Caki2 (cell line): ENCODE measurements around the gene ENO1. TPM values are rescaled to one million over a fixed set of nuclear protein-coding genes. Genes with fewer than 3 reads are reported as not detected.

Experiments used
- DNase-seq: peaks from one replicate; pipeline ENCODE4 v3.0.0-alpha.2; 2015; ENCODE audit warnings: low read depth
- in situ Hi-C: cut with HindIII; loops from 2 replicates; pipeline ENCODE4 v1.10.0; 2016; ENCODE audit warnings: low sequenced_read_pairs, low pct_unique_long_range_greater_than_20kb, mixed read lengths
- total RNA-seq: library from RNA; depleted of rRNA; stranded (reverse); fragments of >200 nt; shearing (Covaris generic); gene quantifications from 2 replicates; pipeline ENCODE4 v1.2.3, GENCODE V29; 2014; ENCODE audit warnings: low replicate concordance

Gene ENO1
- total RNA-seq, 1 experiment from 2014 or later, result 4,382 TPM

DNA sequence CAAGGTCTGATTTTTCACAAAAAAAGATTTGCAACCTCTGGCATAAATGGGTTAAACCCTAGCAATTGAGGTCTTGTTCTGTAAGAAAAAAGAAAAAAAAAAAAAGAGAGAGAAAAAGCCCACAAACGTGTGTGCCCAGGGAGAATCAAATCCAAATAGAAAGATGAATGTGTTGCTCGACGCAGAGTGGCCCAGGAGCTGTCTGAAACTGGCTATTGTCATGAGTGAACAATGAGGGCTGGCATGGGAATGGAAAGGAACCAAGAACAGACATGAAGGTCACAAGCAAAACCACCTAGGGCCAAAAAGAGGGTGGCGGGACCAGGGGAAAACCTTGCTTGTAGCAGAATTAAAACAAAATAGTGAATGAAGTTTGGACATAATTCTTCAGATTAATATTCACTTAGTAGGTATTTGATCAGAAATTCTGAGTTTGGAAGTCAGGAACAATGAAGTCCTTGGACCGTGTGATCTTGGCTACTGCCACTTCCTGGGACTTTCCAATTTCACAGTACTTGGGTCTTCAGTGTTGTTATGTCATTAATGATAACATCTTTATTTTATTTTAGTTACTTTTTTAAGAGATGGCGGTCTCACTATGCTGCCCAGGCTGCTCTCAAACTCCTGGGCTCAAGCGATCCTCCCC lies 3.1 kb downstream of the ENO1 start:
- in situ Hi-C loops, result no loop called here
- peak; percentile 54 for DNase-seq

DNA sequence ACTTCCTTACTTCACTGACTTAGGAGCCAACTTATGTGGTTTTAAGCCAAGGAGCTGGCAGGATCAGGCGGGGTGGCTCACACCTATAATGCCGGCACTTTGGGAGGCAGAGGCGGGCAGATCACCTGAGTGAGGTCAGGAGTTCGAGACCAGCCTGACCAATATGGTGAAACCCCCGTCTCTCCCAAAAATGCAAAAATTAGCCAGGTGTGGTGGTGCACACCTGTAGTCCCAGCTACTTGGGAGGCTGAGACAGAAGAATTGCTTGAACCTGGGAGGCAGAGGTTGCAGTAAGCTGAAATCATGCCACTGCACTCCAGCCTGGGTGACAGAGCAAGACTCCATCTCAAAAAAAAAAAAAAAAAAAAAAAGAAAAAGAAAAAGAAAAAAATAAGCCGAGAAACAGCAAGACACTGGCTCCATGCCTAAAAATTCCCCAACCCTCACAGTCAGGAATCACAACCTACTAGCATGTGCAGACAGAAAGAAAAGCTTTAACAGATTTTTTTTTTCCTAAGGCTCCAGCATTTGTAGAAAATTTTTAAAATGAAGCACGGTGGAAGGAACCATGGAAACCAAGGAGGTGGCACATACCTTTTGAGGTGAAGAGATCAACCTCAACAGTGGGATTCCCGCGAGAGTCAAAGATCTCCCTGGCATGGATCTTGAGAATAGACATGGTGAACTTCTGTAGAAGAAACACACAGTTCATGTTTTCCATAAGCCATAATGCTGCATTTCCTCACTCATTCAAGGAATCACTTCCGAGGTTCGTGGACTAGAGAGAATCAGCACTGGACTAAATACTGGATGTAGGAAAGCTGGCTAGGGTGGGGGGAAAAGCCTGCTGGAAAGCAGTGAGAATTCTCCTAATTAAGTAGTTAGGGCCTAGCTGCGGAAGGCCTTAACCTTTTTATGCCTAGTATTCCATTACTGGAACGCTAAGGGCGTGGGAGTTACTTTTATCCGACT lies 4.0 kb downstream of the ENO1 start:
- DNase-seq, result no peak
- in situ Hi-C loops, result no loop called here

DNA sequence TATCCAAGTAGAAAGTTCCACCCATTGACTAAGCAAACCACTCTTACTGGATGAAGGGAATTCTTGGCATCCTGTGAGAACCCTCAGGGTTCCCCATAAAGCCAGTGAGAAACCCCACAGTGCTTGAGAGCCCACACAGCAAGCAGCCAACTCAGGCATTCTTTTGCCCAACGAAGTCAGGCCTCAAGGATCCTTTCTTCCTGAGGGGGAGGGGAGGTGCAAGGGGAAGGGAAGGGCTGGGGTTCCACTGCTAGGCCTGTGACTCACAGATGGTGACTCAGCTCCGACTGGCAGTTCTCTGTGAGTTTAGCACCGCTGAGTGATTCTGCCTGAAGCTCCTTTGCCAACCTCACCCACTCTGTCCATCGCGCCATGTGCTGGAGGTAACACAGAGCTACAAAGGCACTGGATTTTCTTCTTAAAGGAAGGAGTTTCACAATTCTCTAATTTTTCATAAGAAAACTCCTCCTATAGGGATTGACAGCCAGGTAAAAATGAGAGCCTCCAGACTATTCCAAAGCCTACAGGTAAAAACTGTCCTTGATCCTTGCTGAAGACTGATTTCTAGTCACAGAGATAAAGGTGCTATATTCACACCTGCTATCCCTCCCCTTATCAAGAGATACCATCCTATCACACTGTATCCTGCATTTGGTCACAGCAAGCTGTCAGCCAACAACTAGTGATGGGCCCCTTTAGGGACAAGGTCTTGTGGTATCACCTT lies 4.8 kb downstream of the ENO1 start:
- in situ Hi-C loops, result no loop called here
- DNase-seq, result peak; percentile 91

DNA sequence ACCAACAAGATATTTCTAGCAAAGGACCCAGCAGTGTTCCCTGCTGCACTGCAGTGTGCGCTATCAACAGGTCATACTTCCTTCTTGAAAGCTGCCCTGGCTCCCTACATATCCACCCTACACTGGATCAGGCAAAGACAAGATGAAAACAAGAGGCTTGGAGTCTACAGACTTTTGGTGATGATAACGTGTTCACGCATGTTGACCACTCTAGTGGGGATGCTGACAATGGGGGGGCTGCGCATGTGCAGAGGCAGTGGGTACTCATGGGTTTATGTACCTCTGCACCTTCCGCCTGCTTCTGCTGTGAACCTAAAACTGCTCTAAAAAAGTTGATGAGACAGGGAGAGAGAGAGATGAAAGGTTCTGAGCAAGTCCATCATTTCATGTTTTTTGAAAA lies 5.5 kb downstream of the ENO1 start:
- no peak for DNase-seq
- in situ Hi-C loops, result no loop called here

DNA sequence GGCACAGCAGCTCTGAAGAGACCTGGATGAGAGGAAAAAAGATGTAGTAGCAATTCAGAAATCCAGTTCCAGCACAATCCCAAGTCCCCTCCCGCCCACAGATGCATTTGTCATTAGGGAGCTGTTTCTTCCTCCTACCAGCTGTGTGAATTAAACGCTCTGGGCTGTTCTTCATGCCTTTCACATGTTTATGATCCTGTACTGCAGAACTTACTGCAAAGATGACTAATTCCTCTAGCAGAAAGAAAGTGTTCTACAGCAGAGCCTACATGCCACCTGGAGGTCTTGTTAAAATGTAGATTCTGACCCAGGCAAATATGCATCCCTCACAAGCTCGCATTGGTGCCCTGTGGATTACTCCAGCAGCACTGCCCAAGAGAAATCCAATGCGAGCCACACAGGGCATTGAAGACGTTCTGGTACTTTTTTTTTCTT lies 6.5 kb downstream of the ENO1 start:
- in situ Hi-C loops, result no loop called here
- peak; percentile 27 for DNase-seq

DNA sequence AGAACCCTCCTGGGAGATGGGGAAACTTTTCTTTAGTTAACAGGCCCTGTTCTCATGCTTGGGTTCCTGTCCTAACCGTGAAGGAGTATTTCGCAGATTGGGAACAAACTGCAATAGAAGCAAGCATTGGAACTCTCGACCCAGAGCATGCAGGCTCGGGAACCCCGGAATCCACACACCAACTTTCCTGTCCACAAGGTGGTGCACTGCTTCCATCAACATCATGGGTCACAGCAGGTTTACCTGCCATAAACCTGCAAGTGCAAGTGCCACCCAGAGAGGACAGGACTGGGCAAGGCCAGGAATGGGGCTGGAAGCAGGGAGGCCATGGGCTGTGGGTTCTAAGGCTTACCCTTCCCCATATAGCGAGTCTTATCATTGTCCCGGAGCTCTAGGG lies 6.9 kb downstream of the ENO1 start:
- in situ Hi-C loops, result no loop called here

DNA sequence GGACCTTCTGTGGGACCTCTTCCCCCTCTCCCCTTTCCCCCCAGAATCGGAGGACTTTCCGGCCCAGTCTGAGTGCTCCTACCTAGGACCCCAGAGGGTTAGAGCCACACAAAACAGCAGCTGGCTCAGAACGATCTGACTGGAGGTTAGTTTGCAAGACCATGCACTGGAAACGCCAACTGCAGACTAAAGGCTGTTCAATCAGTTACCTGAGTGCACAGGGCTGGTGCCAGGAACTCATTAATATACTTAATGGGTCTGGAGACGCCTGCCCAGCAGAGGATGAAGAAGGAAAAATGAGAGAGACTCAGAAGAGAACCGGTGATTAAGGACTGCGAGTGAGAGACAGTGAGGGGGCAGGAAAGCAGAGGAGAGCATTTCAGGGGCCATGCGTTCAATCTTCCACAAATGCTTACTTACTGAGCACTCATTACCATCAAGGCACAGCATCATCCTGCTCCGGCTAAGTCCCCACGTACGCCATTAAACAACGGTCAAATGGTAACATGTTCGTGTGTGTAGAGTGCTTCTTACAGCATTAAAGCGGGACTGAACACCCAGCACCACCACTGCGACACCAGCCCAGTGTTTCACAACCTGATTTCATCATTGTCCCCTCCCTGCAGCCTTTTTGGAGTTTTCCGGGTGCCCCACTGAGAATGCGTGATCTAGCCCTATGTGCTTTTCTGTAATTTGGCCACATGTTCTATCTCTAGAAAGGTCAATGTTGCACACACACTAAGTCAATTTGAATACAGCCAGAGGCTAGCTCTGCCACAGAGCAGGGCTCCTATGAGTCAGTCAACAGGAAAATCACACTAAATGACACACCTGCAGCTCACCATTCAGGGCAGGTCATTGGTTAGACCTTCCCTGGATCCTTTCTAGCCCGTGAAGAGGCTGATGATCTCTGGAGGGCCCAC lies 7.6 kb downstream of the ENO1 start:
- in situ Hi-C loops, result no loop called here
- DNase-seq, result peak; percentile 43

More for the DNA sequence above, 6.9 kb downstream of the ENO1 start:
- peak; percentile 41 for DNase-seq

DNA sequence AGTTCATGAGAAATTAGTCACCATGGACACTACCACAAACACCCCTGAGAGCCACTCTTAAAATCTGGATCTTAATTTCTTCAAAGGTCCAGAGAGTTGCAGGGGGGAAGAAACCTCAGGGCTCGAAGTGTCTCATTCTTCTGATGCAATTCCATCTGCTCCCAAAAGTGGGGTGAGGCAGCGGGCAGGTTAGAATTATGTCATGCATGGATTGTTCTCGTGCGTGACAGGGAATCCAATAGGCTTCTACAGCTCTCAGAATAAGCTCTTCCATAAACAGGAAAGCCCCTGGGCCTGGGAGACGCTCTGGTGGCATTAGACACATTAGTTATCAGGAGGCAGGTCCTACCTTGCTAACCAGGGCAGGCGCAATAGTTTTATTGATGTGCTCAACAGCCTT lies 8.4 kb downstream of the ENO1 start:
- peak; percentile 30 for DNase-seq
- in situ Hi-C loops, result no loop called here

DNA sequence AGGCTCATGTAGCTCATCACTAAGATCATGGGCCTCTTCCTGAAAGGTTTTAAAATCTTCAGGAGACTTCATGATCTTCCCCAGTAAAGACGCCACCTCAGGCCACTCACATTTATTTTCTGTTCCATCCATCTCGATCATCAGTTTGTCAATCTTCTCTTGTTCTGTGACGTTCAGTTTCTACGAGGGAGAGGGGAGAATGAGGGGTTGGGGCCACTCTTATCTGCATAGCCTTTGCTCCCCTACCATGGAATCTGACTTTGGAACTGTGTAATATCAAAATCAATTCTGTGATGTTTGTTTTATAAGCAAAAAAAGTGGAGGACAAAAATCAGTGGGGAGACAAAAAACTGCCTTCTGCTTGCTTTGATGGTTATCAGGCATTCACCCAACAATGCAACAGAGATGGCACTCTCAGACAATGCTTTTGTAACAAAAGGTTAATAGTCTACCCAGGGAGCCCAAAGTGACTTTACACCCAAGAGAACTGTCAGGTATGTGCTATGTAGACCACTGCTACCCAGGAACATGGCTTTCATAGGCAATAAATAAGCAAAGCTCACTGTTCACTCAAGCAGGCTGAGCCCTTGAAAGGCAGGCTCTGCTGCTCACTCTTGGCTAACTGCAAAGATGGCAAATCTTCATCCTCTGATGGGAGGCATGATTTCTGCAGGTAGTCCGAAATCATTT lies 10.5 kb downstream of the ENO1 start:
- in situ Hi-C loops, result no loop called here
- DNase-seq, result no peak

DNA sequence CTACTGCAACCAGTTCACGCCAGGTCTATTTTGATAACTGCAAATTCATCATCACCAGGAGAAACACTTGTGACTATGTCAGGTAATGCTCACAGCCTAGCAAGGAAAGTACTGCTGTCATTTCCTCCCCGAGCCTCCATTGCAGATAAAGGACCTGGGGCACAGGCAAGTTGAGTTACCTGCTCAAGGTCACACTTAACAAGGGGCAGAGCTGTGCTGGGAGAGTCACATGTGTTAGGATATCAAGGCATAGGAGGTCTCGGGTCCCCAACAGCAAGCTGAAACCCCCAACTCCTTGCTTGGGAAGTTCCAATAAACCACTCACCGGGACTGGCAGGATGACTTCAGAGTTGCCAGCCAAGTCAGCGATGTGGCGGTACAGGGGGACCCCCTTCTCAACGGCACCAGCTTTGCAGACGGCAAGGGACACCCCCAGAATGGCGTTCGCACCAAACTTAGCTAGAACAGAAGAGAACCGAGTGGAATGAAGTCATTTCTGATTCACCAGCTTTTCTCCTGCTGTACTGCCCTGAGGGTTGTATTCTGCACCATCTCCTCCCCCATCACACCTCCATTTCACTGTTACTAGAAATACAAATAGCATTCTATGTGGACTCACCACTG lies 11.6 kb downstream of the ENO1 start:
- in situ Hi-C loops, result no loop called here
- DNase-seq, result no peak

DNA sequence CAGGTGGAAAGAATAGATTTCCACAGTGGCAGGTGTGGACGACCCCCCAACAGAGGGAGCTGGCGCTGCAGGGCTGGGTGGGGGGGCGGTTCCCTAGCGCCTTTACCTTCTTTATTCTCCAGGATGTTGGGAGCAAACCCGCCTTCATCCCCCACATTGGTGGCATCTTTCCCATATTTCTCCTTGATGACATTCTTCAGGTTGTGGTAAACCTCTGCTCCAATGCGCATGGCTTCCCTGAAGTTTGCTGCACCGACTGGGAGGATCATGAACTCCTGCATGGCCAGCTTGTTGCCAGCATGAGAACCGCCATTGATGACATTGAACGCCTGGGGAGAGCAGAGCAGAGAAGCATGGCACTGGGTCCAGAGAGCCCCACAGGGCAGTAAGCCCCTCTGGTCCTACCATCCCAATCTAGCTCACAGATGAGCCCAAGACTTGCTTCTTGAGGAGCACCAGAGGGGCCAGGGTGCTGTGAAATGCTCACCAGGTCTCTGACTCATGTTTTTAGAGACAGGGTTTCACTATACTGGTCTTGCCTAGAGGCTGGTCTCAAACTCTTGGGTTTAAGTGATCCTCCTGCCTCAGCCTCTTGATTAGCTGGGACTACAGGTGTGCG lies 12.2 kb downstream of the ENO1 start:
- no peak for DNase-seq
- in situ Hi-C loops, result no loop called here

DNA sequence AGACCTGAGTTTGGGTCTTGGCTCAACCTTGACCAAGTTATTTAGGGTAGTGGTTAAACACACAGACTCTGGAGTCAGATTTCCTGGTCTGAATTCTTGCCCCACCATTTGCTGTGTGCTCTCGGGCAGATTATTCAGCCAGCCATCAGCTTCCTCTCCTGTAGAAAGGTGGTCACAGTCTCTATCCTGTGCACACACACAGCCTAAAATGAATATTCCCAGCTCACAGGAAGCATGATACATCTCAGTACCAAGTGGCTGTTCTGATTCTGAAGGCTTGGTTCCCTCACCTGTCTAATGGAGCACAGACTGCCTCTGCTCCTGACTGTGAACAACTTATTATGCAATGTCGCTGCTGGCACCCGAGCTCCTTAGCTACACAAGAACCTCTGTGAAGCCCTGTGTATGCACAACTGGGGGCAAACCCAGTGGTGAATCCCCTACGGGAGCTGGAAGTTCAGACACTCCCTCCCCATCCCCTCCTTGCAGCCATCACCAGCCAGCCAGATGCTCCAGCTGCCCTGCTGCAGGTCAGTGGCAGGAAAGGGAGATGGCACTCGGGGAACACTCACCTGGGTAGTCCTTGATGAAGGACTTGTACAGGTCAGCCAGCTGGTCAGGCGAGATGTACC lies 13.7 kb downstream of the ENO1 start:
- in situ Hi-C loops, result no loop called here
- no peak for DNase-seq

DNA sequence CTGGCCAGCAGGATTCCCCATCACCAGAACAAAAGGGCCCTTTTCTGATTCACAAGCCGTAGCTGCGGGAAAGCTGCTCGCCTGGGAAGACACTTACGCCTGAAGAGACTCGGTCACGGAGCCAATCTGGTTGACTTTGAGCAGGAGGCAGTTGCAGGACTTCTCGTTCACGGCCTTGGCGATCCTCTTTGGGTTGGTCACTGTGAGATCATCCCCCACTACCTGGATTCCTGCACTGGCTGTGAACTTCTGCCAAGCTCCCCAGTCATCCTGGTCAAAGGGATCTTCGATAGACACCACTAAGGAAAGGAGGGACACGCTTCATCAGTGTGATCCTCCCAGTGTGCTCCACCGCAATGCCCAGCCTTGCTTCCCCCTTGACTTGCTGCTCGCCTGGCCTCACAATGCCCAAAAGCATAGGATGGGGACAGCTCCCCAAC lies 14.7 kb downstream of the ENO1 start:
- DNase-seq, result no peak
- in situ Hi-C loops, result no loop called here

DNA sequence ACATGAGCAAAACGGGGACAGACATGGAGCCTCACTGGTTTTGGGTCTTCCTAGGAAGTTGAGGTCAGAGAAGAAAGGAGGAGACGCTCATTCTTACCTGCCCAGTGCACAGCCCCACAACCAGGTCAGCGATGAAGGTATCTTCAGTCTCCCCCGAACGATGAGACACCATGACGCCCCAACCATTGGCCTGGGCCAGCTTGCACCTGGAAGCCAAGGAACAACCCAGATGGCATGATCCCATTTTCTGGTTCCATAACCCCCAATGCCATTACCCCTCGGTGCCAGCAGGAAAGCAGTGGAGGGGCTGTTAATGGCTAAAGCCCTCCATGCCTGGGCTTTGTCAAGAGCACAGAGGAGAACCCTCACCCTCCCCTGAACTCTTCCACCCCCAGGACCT lies 15.3 kb downstream of the ENO1 start:
- in situ Hi-C loops, result no loop called here
- no peak for DNase-seq

DNA sequence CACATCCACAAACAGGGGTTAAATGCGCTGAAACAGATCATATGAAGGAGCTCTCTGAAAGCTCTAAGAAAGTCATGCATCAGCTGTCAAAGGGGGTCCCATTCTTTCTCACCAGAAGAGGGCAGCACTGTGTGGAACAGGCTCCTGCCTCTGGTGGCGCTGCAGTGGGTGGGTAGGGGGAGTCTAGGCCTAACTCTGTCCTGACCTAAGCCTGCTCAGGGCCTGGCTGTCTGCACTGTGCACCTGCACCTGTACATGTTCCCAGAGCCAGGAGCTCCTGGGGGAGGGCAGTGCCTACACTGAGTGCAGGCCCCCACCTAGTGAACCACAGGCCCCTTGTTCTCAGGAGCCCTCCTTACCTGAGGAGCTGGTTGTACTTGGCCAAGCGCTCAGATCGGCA lies 16.0 kb downstream of the ENO1 start:
- DNase-seq, result peak; percentile 38
- in situ Hi-C loops, result no loop called here
